ENCODE data around the gene RASA1. TPM values are rescaled to one million over a fixed set of nuclear protein-coding genes. Genes with fewer than 3 reads are reported as not detected.

RASA1 gene
- polyA plus RNA-seq, 3 donors = 2.1 to 20.1 (median 4.0) TPM

GRCh38 chr5:87400305-87400899, 132.7 kb downstream of the RASA1 start:
- Mint-ChIP-seq H3K27me3 (ENCODE audit: low read depth in 3 of 3) (peaks cover 0 to 1% (median 0%) of the 10 kb centered on the region in 3 donors), H3K27ac (peak overlapping the region; percentile 68 to 89 (median 80)), H3K36me3 (peaks cover 62 to 81% of the 10 kb centered on the region in 2 donors), H3K4me1 (peaks cover 31% of the 10 kb centered on the region), H3K9me3 (no peaks in the 10 kb centered on the region), H3K4me3 (peak overlapping the region in 1 of 2 donors; percentile 7)
- Histone ChIP-seq H3K4me2 (replicated peaks; ENCODE audit: extremely low read depth, low read length, poor library complexity, severe bottlenecking) (peak overlapping the region; percentile 53), H3K9me3 (replicated peaks in 1 of 2; ENCODE audit: control insufficient read depth in 1 of 2, insufficient read depth in 1 of 2, low read length in 2 of 2) (no peaks in the 10 kb centered on the region), H3K4me3 (replicated peaks in 1 of 3; ENCODE audit: low read depth in 2 of 3, low read length in 3 of 3) (peak overlapping the region in 1 of 3 experiments; percentile 43), H3K9ac (ENCODE audit: insufficient read depth, low read length, poor library complexity, severe bottlenecking) (no peak overlapping the region), H3K4me1 (ENCODE audit: control insufficient read depth in 1 of 2, insufficient read depth in 2 of 2, low read length in 2 of 2) (peaks cover 18 to 30% of the 10 kb centered on the region in 2 donors), H3K36me3 (replicated peaks in 1 of 2; ENCODE audit: control insufficient read depth in 1 of 2, insufficient read depth in 2 of 2, low read length in 2 of 2) (peaks cover 76 to 89% of the 10 kb centered on the region in 2 donors), H3K27ac (ENCODE audit: low read depth in 1 of 2, low read length in 2 of 2) (peak overlapping the region in 1 of 2 donors; percentile 52), H2AFZ (ENCODE audit: insufficient read depth, low read depth, low read length, poor library complexity, severe bottlenecking) (no peak overlapping the region), H4K20me1 (ENCODE audit: insufficient read depth, low read length) (peaks cover 70% of the 10 kb centered on the region), H3K27me3 (ENCODE audit: control insufficient read depth in 2 of 2, insufficient read depth in 2 of 2, low read length in 2 of 2) (no peaks in the 10 kb centered on the region), H3K79me2 (ENCODE audit: insufficient read depth, low read length) (peaks cover 67% of the 10 kb centered on the region)
- intact Hi-C loops (cut with micrococcal nuclease) = no loop called here
- TF ChIP-seq, protein P1, sequence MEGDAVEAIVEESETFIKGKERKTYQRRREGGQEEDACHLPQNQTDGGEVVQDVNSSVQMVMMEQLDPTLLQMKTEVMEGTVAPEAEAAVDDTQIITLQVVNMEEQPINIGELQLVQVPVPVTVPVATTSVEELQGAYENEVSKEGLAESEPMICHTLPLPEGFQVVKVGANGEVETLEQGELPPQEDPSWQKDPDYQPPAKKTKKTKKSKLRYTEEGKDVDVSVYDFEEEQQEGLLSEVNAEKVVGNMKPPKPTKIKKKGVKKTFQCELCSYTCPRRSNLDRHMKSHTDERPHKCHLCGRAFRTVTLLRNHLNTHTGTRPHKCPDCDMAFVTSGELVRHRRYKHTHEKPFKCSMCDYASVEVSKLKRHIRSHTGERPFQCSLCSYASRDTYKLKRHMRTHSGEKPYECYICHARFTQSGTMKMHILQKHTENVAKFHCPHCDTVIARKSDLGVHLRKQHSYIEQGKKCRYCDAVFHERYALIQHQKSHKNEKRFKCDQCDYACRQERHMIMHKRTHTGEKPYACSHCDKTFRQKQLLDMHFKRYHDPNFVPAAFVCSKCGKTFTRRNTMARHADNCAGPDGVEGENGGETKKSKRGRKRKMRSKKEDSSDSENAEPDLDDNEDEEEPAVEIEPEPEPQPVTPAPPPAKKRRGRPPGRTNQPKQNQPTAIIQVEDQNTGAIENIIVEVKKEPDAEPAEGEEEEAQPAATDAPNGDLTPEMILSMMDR (IDR thresholded peaks at IDR 0.05) = peak; percentile 93
- 100% methylated on average over 2 of the region's 4 CpGs for WGBS (ENCODE audit: insufficient coverage)
- DNase-seq = peak; percentile 10 to 60 (median 41)

- intact Hi-C loops (cut with micrococcal nuclease) = no loop called here
- H3K36me3 Mint-ChIP-seq = peaks cover 68 to 82% of the 10 kb centered on the region in 2 donors
- Histone ChIP-seq H2AFZ (ENCODE audit: insufficient read depth, low read depth, low read length, poor library complexity, severe bottlenecking) (no peak overlapping the region), H3K79me2 (ENCODE audit: insufficient read depth, low read length) (peaks cover 68% of the 10 kb centered on the region), H3K9me3 (replicated peaks in 1 of 2; ENCODE audit: control insufficient read depth in 1 of 2, insufficient read depth in 1 of 2, low read length in 2 of 2) (no peaks in the 10 kb centered on the region), H3K9ac (ENCODE audit: insufficient read depth, low read length, poor library complexity, severe bottlenecking) (no peak overlapping the region), H3K27ac (ENCODE audit: low read depth in 1 of 2, low read length in 2 of 2) (no peak overlapping the region), H3K27me3 (ENCODE audit: control insufficient read depth in 2 of 2, insufficient read depth in 2 of 2, low read length in 2 of 2) (no peaks in the 10 kb centered on the region), H4K20me1 (ENCODE audit: insufficient read depth, low read length) (peaks cover 82% of the 10 kb centered on the region), H3K4me3 (replicated peaks in 1 of 3; ENCODE audit: low read depth in 2 of 3, low read length in 3 of 3) (no peak overlapping the region), H3K36me3 (replicated peaks in 1 of 2; ENCODE audit: control insufficient read depth in 1 of 2, insufficient read depth in 2 of 2, low read length in 2 of 2) (peaks cover 77 to 90% of the 10 kb centered on the region in 2 donors), H3K4me2 (replicated peaks; ENCODE audit: extremely low read depth, low read length, poor library complexity, severe bottlenecking) (no peak overlapping the region), H3K4me1 (ENCODE audit: control insufficient read depth in 1 of 2, insufficient read depth in 2 of 2, low read length in 2 of 2) (peaks cover 18 to 30% of the 10 kb centered on the region in 2 donors)
- DNase-seq = no peak
- H3K9me3 Mint-ChIP-seq = no peaks in the 10 kb centered on the region
- TF ChIP-seq, protein P1 (IDR thresholded peaks at IDR 0.05) = no peak
- H3K4me1 Mint-ChIP-seq = peaks cover 37% of the 10 kb centered on the region
- H3K27me3 Mint-ChIP-seq (ENCODE audit: low read depth in 3 of 3) = peaks cover 0 to 3% (median 0%) of the 10 kb centered on the region in 3 donors
- H3K4me3 Mint-ChIP-seq = no peak overlapping the region
- H3K27ac Mint-ChIP-seq = no peak overlapping the region
Measured at GRCh38 chr5:87401626-87402025, 133.9 kb downstream of the RASA1 start.
